ENCODE results near the gene UBR7.

DNA sequence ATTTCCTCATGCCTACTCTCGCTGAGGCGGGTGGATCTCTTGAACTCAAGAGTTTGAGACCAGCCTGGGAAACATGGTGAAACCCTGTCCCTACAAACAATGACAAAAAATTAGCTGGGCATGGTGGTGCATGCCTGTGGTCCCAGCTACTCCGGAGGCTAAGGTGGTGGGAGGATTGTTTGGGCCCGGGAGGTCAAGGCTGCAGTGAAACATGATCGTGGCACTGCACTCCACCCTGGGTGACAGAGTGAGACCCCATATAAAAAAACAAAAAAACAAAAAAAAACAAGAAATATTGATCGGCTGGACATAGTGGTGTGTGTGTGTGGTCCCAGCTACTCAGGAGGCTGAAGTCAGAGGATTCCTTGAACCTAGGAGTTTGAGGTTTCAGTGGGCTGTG lies 31.6 kb upstream of the UBR7 start:
- TF ChIP-seq, protein P1, sequence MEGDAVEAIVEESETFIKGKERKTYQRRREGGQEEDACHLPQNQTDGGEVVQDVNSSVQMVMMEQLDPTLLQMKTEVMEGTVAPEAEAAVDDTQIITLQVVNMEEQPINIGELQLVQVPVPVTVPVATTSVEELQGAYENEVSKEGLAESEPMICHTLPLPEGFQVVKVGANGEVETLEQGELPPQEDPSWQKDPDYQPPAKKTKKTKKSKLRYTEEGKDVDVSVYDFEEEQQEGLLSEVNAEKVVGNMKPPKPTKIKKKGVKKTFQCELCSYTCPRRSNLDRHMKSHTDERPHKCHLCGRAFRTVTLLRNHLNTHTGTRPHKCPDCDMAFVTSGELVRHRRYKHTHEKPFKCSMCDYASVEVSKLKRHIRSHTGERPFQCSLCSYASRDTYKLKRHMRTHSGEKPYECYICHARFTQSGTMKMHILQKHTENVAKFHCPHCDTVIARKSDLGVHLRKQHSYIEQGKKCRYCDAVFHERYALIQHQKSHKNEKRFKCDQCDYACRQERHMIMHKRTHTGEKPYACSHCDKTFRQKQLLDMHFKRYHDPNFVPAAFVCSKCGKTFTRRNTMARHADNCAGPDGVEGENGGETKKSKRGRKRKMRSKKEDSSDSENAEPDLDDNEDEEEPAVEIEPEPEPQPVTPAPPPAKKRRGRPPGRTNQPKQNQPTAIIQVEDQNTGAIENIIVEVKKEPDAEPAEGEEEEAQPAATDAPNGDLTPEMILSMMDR (IDR thresholded peaks at IDR 0.05): no peak
- TF ChIP-seq POLR2A (IDR thresholded peaks at IDR 0.05; ENCODE audit: low read depth): no peak

Data from esophagus muscularis mucosa (tissue), 3 donors.